ENCODE measurements around the gene DOCK4.
"Not testable (repeated sequence)": the region's sequence is repeated elsewhere in the genome, so short reads cannot be mapped to it uniquely, and the experiment has no call there.

The DOCK4 gene, protein sequence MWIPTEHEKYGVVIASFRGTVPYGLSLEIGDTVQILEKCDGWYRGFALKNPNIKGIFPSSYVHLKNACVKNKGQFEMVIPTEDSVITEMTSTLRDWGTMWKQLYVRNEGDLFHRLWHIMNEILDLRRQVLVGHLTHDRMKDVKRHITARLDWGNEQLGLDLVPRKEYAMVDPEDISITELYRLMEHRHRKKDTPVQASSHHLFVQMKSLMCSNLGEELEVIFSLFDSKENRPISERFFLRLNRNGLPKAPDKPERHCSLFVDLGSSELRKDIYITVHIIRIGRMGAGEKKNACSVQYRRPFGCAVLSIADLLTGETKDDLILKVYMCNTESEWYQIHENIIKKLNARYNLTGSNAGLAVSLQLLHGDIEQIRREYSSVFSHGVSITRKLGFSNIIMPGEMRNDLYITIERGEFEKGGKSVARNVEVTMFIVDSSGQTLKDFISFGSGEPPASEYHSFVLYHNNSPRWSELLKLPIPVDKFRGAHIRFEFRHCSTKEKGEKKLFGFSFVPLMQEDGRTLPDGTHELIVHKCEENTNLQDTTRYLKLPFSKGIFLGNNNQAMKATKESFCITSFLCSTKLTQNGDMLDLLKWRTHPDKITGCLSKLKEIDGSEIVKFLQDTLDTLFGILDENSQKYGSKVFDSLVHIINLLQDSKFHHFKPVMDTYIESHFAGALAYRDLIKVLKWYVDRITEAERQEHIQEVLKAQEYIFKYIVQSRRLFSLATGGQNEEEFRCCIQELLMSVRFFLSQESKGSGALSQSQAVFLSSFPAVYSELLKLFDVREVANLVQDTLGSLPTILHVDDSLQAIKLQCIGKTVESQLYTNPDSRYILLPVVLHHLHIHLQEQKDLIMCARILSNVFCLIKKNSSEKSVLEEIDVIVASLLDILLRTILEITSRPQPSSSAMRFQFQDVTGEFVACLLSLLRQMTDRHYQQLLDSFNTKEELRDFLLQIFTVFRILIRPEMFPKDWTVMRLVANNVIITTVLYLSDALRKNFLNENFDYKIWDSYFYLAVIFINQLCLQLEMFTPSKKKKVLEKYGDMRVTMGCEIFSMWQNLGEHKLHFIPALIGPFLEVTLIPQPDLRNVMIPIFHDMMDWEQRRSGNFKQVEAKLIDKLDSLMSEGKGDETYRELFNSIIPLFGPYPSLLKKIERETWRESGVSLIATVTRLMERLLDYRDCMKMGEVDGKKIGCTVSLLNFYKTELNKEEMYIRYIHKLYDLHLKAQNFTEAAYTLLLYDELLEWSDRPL (N-terminal part only)

GRCh38 chr7:112206238-112206990, at the start of gene DOCK4, which contains the start of gene ZNF277:
DOCK4 (minus strand) TSS chr7:112206399; CDS start chr7:112206138, 261 bp downstream.
ZNF277 (plus strand) TSS chr7:112206695; CDS start chr7:112206717, 22 bp downstream.
- DNase-seq (ENCODE audit: low read depth in 2 of 2) = peak; percentile 97 to 100

GRCh38 chr7:112255388-112255720, 49.2 kb upstream of the DOCK4 start:
- no peak for DNase-seq (ENCODE audit: low read depth in 2 of 2)

DNA sequence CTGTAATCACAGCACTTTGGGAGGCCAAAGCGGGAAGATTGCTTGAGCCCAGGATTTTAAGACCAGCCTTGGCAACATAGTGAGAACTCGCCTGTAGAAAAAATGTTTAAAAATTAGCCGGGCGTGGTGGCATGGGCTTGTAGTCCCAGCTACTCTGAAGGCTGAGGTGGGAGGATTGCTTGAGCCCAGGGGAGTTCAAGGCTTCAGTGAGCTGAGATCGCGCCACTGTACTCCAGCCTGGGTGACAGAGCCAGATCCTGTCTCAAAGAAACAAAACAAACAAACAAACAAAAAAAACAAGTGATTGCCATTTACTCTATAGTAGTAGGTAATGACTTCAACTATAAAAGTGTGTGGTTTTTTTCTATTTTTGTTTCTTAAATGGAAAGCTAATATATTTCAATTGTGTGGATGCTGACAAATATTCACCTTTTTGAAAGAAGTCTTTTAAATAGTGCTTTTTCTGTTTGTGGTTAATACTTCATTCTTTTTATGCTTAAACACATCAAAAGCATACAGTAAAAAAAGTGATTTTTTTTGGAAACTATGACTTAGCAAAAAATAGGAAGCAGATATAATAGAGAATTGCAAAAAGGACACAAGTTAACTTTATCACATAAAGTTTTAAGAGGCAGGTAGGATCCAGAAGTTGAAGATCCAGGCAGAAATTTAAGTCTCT, 48.6 kb upstream of the DOCK4 start:
- no peak for DNase-seq (ENCODE audit: low read depth in 2 of 2)

DNA sequence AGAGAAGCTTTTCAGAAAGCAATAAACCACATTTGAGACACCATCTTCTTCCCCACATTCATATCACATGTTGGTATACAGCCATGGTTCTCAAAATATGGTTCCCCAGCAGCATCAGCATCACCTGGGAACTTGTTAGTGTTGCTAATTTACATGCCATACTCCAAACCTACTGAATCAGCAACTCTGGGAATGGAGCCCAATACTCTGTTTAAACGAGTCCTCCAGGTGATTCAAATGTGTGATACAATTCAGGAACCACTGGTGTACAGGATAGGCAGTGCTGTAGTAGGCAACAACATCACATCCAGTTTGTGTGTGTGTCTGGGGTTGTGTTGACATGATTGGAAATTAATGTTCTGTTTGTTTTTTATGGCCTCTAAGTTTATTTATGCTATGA, 48.0 kb upstream of the DOCK4 start:
- no peak for DNase-seq (ENCODE audit: low read depth in 2 of 2)

DNA sequence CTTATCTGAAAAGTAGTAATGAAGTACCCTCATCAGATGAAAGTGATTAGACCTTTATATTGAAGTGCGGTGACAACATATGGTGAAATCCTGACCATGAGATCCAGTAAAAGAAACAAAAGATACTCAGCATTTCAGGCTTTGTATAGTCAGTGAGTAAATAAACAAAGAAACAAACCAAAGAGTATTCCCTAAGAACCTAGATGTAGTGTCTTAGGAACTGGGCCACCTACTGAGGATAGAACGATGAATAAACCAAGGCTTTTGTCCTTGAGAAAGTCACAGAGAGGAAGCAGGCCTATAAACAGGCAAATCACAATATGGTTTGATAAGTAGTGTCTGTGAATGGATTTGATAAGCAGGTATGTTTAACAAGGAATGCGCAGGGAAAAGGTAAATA, 46.5 kb upstream of the DOCK4 start:
- no peak for DNase-seq (ENCODE audit: low read depth in 2 of 2)

DNA sequence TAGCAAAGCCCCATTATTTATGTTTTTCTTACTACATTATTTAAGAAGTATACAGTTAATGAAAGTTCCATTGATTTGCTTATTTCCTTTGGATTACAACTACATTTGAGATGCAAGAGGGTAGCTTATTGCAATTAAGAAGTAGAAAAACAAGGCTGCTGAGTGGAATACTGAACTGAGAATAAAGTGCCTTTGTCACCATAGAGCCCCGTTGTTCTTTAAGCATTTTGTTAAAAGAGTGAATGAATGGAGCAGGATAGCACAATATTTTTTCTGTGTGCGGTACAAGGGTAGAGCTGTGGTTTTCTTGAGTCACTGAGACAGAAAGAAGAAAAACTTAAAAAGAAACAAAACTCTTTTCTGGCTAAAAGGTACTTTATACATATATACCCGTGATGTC, 45.9 kb upstream of the DOCK4 start:
- DNase-seq (ENCODE audit: low read depth in 2 of 2) = no peak

GRCh38 chr7:112249967-112250366, 43.8 kb upstream of the DOCK4 start:
- DNase-seq (ENCODE audit: low read depth in 2 of 2) = not testable (repeated sequence)

DNA sequence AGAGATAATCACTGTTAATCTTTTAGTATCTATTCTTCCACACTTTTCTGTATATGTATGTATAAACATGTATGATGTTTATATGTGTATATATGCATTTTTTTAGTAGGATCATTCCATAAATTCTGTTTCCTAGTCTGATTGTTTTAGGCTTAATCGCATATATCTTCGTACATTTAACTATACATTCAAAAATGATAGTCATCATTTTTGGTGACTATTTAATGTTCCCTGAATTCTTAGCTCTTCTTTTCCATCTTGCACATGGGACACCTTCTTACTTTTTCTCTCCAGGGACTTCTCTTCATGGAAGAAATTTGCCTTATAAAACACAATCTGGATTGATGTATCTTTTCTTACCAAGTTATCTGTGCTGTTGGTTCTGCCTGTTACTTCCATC, 42.4 kb upstream of the DOCK4 start:
- no peak for DNase-seq (ENCODE audit: low read depth in 2 of 2)

DNA sequence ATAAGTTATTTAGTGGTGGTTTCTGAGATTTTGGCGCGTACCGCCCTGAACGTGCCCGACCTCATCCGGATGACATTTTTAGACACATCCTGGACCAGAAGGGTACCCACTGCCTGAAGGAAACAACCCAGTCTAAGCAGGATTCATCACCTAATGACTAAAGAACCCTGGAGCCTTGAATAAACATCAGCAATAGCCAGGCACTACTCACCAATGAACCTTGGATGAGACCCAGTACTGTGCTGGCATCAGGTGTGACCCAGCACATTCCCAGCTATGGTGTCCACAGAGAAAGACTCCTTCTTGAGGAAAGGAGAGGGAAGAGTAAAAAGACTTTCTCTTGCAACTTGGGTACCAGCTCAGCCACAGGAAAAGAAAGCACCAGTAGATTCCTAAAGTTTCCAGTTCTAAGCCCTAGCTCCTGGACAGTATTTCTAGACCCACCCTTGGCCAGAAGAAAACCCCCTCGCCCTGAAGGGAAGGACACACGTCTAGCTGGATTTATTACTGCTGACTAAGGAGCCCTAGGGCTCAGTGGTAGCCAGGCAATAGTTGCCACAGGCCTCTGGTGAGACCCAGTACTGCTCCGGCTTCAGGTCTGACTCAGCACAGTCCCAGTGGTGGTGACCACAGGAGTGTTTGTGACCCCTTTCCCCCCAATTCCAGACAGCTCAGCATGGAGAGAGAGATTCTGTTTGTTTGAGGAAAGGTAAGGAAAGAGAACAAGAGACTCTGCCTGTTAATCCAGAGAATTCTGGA, 32.8 kb upstream of the DOCK4 start:
- DNase-seq (ENCODE audit: low read depth in 2 of 2) = no peak

- no peak for DNase-seq (ENCODE audit: low read depth in 2 of 2)
Observed at GRCh38 chr7:112238330-112238729, 32.1 kb upstream of the DOCK4 start.

DNA sequence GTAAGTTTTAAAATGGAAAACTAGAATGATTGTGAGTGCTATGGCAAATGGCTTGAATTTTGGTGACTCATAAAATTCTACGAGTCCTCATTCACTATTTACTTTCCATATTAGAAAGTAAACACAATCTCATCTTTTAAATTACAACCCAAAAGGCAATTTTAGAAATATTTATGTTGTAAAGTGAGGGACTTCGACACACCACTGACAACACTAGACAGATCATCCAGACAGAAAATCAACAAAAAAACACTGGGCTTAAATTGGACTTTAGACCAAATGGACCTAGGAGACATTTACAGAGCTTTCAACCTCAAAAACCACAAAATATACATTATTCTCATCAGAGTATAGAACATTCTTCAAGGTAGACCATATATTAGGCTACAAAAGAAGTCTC, 30.4 kb upstream of the DOCK4 start:
- no peak for DNase-seq (ENCODE audit: low read depth in 2 of 2)

GRCh38 chr7:112234147-112234546, 27.9 kb upstream of the DOCK4 start:
- DNase-seq (ENCODE audit: low read depth in 2 of 2) = no peak

GRCh38 chr7:112233048-112233697, 27.0 kb upstream of the DOCK4 start:
- DNase-seq (ENCODE audit: low read depth in 2 of 2) = no peak

DNA sequence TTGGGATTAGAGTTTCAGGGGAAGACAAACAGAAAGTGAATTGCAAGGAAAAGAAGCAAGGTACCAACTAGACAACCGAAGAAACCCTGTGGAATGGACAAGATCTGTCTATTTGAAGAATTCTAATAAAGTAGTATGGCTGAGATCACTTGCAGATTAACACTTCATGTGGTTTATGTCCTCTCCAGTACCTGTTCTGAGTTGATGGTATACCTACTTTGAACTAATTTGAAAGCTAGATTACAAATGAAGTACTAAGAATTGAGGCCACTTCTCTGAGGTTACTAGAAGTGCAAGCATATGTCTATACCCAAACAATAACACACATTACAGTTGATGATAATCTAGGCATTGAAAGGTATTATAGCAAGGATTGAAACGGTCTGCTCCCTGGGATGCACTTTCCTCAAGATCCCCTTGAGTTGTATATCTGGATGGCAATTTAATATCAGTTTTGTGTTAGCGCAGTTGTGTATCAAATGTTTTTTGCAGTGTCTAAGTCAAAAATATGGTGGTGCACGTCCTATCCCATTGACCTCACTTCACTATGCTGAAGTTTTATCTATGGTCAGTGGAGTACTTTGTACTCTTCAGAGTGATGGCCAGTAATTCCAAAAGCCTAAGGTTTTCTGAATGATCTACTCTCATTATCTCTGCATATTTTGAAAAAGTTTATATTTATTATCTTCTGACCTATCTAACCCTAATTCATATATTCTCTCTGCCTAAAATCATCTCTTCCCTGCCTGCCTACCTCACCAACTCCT, 26.2 kb upstream of the DOCK4 start:
- no peak for DNase-seq (ENCODE audit: low read depth in 2 of 2)

GRCh38 chr7:112228632-112229031, 22.4 kb upstream of the DOCK4 start:
- DNase-seq (ENCODE audit: low read depth in 2 of 2) = no peak

- no peak for DNase-seq (ENCODE audit: low read depth in 2 of 2)
Observed at GRCh38 chr7:112226701-112227276, 20.6 kb upstream of the DOCK4 start.

- no peak for DNase-seq (ENCODE audit: low read depth in 2 of 2)
Observed at GRCh38 chr7:112225006-112225405, 18.8 kb upstream of the DOCK4 start.

DNA sequence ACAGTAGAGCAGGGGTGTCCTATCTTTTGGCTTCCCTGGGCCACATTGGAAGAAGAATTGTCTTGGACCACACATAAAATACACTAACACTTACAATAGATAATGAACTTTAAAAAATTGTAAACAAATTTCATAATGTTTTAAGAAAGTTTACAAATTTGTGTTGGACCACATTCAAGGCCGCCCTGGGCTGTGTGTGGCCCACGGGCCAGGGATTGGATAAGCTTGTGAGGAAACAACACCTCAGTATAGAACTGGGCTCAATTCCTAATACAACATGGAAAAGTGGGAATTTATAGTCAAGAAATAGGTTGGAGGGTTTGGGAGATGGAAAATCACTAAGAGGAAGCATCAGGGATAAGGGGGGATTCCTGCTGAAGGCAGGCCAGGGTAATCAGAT, 18.0 kb upstream of the DOCK4 start:
- no peak for DNase-seq (ENCODE audit: low read depth in 2 of 2)

All from activated CD4-positive, alpha-beta T cell treated with anti-CD3 and anti-CD28 coated beads for 24 hours (primary cell).